Erythroblast (primary cell): ENCODE measurements around the gene MAD2L2.

ENCODE experiments used
- GATA1 ChIP-seq: IDR thresholded peaks from 2 replicates; pipeline ENCODE4 v1.6.1; 2011; ENCODE audit warnings: low read depth, mild to moderate bottlenecking, control low read depth, low read length, moderate library complexity
- POLR2A ChIP-seq: IDR thresholded peaks from 2 replicates; pipeline ENCODE4 v1.6.1; 2011; ENCODE audit warnings: mild to moderate bottlenecking, low read length

- no peak for TF ChIP-seq POLR2A
- TF ChIP-seq GATA1 = no peak
Measured at GRCh38 chr1:11725616-11726015, 44.7 kb upstream of the MAD2L2 start.
